ENCODE measurements around the gene SELENOT.

Gene SELENOT

DNA sequence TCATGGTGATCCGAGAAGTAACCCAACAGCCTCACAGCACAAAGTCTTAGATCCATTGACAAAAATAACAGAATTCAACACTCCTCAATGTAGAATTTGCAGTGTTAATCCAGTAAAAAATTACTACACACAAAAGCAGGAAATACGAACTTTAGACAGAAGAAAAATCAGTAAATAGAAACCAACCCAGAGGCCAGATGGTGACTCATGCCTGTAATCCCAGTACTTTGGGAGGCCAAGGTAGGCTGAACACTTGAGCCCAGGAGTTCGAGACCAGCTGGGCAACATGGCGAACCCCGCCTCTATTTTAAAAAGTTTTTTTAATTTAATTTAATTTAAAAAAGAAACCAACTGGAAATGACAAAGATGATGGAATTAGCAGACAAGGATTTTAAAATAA lies 36.1 kb downstream of the SELENOT start:
- Histone ChIP-seq H3F3A (ENCODE audit: control insufficient read depth, insufficient read depth) (peaks cover 7% of the 10 kb centered on the region), H3K9me2 (replicated peaks; ENCODE audit: control insufficient read depth, low read length) (no peaks in the 10 kb centered on the region), H4K20me1 (ENCODE audit: control insufficient read depth, insufficient read depth, low read depth, low read length) (no peaks in the 10 kb centered on the region), H3K4me2 (ENCODE audit: low read length) (no peak overlapping the region), H3K9me3 (ENCODE audit: control insufficient read depth, insufficient read depth, low read length) (no peaks in the 10 kb centered on the region), H3K4me1 (ENCODE audit: control insufficient read depth, low read length) (peaks cover 5% of the 10 kb centered on the region), H3K4me3 (ENCODE audit: low read length) (no peak overlapping the region), H3K79me2 (ENCODE audit: control insufficient read depth, low read length) (no peaks in the 10 kb centered on the region), H3K36me3 (ENCODE audit: control insufficient read depth, low read length) (no peaks in the 10 kb centered on the region), H3K27me3 (ENCODE audit: control insufficient read depth, low read length) (0 out of 2 replicates have a peak, but pooled peaks cover 3% of the 10 kb centered on the region), H3K27ac (ENCODE audit: low read depth, low read length) (no peak overlapping the region)
- no peak for TF ChIP-seq EZH2phosphoT487 (IDR thresholded peaks at IDR 0.05; ENCODE audit: borderline replicate concordance, low read length)
- TF ChIP-seq, protein P1, sequence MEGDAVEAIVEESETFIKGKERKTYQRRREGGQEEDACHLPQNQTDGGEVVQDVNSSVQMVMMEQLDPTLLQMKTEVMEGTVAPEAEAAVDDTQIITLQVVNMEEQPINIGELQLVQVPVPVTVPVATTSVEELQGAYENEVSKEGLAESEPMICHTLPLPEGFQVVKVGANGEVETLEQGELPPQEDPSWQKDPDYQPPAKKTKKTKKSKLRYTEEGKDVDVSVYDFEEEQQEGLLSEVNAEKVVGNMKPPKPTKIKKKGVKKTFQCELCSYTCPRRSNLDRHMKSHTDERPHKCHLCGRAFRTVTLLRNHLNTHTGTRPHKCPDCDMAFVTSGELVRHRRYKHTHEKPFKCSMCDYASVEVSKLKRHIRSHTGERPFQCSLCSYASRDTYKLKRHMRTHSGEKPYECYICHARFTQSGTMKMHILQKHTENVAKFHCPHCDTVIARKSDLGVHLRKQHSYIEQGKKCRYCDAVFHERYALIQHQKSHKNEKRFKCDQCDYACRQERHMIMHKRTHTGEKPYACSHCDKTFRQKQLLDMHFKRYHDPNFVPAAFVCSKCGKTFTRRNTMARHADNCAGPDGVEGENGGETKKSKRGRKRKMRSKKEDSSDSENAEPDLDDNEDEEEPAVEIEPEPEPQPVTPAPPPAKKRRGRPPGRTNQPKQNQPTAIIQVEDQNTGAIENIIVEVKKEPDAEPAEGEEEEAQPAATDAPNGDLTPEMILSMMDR (IDR thresholded peaks at IDR 0.05; ENCODE audit: low read depth, low read length, poor library complexity, severe bottlenecking), result no peak

DNA sequence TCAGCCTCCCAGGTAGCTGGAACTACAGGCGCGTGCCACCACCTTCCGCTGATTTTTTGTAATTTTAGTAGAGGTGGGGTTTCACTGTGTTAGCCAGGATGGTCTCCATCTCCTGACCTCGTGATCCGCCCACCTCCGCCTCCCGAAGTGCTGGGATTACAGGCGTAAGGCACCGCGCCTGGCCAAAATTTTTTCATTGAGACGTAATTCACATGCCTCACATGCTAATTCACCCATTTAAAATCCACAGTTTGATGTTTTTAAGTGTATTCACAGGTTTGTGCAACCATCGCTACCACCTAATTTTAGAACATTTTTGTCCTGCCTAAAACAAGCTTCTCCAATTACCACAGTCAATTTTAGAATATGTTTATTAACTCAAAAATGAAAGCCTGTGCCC lies 37.1 kb downstream of the SELENOT start:
- TF ChIP-seq, protein P1 (IDR thresholded peaks at IDR 0.05; ENCODE audit: low read depth, low read length, poor library complexity, severe bottlenecking), result no peak
- TF ChIP-seq EZH2phosphoT487 (IDR thresholded peaks at IDR 0.05; ENCODE audit: borderline replicate concordance, low read length), result no peak
- H3K9me2 ChIP-seq (replicated peaks; ENCODE audit: control insufficient read depth, low read length), result no peaks in the 10 kb centered on the region
- H3K36me3 ChIP-seq (ENCODE audit: control insufficient read depth, low read length), result no peaks in the 10 kb centered on the region
- H3K4me2 ChIP-seq (ENCODE audit: low read length), result no peak overlapping the region
- peaks cover 2% of the 10 kb centered on the region for H3K4me1 ChIP-seq (ENCODE audit: control insufficient read depth, low read length)
- H4K20me1 ChIP-seq (ENCODE audit: control insufficient read depth, insufficient read depth, low read depth, low read length), result no peaks in the 10 kb centered on the region
- H3K4me3 ChIP-seq (ENCODE audit: low read length), result no peak overlapping the region
- H3K9me3 ChIP-seq (ENCODE audit: control insufficient read depth, insufficient read depth, low read length), result no peaks in the 10 kb centered on the region
- 0 out of 2 replicates have a peak, but pooled peaks cover 3% of the 10 kb centered on the region for H3K27me3 ChIP-seq (ENCODE audit: control insufficient read depth, low read length)
- H3F3A ChIP-seq (ENCODE audit: control insufficient read depth, insufficient read depth), result peaks cover 4% of the 10 kb centered on the region; the same call in 1 of the 2 replicates
- no peaks in the 10 kb centered on the region for H3K79me2 ChIP-seq (ENCODE audit: control insufficient read depth, low read length)
- H3K27ac ChIP-seq (ENCODE audit: low read depth, low read length), result no peak overlapping the region

DNA sequence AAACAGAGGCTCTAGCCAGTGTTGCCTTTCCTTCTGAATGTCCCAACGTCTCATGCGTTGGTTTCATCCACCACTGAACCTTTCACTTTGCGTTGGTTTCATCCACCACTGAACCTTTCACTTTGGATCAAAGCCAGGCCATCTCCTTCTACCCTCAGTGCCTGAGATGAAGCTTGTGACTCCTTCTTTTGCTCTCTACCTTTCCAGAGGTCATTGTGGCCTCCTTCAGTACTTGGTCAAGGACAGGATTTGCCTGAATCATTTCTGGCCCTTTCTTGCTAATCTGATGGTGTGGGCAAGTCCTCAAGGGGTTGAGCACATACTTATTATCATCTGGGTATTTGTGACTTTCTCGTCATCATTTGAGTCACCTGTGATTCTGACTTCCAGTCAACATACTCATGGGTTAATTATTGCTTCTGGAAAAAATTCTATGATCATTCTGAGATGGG lies 50.0 kb downstream of the SELENOT start:
- H3K27ac ChIP-seq (ENCODE audit: low read depth, low read length), result no peak overlapping the region
- H4K20me1 ChIP-seq (ENCODE audit: control insufficient read depth, insufficient read depth, low read depth, low read length), result no peaks in the 10 kb centered on the region
- H3K36me3 ChIP-seq (ENCODE audit: control insufficient read depth, low read length), result no peaks in the 10 kb centered on the region
- no peaks in the 10 kb centered on the region for H3K4me1 ChIP-seq (ENCODE audit: control insufficient read depth, low read length)
- no peak overlapping the region for H3K4me3 ChIP-seq (ENCODE audit: low read length)
- H3K9me3 ChIP-seq (ENCODE audit: control insufficient read depth, insufficient read depth, low read length), result no peaks in the 10 kb centered on the region
- no peak overlapping the region for H3K4me2 ChIP-seq (ENCODE audit: low read length)
- no peaks in the 10 kb centered on the region for H3K9me2 ChIP-seq (replicated peaks; ENCODE audit: control insufficient read depth, low read length)
- no peaks in the 10 kb centered on the region for H3K79me2 ChIP-seq (ENCODE audit: control insufficient read depth, low read length)
- no peaks in the 10 kb centered on the region for H3F3A ChIP-seq (ENCODE audit: control insufficient read depth, insufficient read depth)
- TF ChIP-seq, protein P1 (IDR thresholded peaks at IDR 0.05; ENCODE audit: low read depth, low read length, poor library complexity, severe bottlenecking), result no peak
- no peak for TF ChIP-seq EZH2phosphoT487 (IDR thresholded peaks at IDR 0.05; ENCODE audit: borderline replicate concordance, low read length)
- peaks cover 14% of the 10 kb centered on the region for H3K27me3 ChIP-seq (ENCODE audit: control insufficient read depth, low read length)
